ENCODE data around the gene KCNS1.

DNA sequence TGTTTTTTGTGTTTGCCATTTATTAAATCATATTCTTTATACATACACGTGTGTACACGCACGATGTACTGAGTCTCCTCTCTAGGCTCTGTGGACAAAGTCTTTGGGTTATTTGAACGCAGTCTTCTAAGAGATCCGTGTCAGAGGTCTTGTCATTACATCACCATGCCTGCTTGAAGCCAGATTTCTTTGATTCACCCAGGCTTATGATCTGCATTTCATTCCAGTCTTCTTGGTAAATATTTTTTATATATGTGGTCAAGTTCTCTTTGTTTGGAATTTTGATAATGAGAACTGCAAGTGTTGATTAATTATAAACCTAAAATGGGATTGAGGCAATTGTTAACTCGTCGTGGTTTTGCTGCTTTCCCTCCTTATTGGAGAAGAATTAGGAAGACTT is 34.6 kb downstream of the KCNS1 start:
- TF ChIP-seq POLR2A (IDR thresholded peaks at IDR 0.05) (no peak), CTCF (IDR thresholded peaks at IDR 0.05) (no peak)

Measured in sigmoid colon (tissue), 3 donors.